Coronary artery (tissue), 2 donors: Measurements from ENCODE around the gene SLC12A7.

ENCODE experiments used
- DNase-seq: peaks from one replicate; pipeline ENCODE4 v3.0.0-alpha.2; 2017; ENCODE audit warnings: low spot score
- H3K27ac ChIP-seq, 2 donors: fragments of 200-600 bp; sonication (generic); one replicate each; pipeline ENCODE4 v1.5.1; 2016 to 2019
- H3K4me3 ChIP-seq: fragments of 200-600 bp; sonication (generic); 2 replicates; pipeline ENCODE4 v1.5.1; 2016; ENCODE audit warnings: mild to moderate bottlenecking, moderate library complexity
- CTCF ChIP-seq: fragments of 200-600 bp; sonication (generic); IDR thresholded peaks from one replicate; pipeline ENCODE4 v1.5.1; 2019; ENCODE audit warnings: antibody characterized with exemption

The SLC12A7 gene

DNA sequence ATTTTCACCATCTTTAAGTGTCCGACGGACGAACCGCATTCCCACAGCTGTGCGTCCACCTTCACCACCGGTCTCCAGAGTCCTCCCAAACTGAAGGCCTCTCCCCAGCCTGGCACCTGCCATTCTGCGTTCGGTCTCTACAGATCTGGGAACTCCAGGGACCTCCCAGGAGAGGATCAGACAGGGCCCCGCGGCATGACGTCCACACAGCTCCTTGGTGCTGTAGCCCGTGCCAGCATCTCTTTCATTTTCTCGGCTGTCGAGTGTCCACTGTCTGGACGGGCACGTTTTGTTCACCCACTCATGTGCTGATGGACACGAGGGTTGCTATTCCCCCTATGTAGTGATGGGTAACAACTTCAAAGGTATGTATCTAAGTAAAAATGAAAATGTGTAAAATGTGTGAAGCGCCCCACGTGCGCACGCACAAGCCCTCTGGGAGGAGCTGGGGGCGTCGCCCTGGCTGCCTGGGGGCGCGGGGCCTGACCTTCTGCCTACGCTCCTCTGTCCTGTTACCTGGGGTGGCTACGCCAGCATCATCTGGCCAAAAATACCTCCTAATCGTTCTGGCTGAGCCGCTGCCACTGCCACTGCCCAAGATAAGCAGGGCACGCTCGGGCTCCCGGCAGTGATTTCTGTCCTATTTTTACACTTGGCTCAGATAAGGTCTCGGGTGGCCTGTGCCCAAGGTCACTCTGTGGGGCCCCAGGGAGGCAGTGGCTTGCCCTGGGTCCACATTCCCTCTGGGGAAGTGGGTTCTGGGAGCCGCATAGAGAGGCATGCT lies 10.8 kb upstream of the SLC12A7 start:
- TF ChIP-seq CTCF: no peak
- no peak for DNase-seq
- Histone ChIP-seq H3K4me3 (no peak overlapping the region), H3K27ac (no peak overlapping the region)

- Histone ChIP-seq H3K4me3 (no peak overlapping the region), H3K27ac (no peak overlapping the region)
- TF ChIP-seq CTCF: no peak
- DNase-seq: no peak
These were observed 10.0 kb upstream of the SLC12A7 start for GRCh38 chr5:1121891-1122290.

DNA sequence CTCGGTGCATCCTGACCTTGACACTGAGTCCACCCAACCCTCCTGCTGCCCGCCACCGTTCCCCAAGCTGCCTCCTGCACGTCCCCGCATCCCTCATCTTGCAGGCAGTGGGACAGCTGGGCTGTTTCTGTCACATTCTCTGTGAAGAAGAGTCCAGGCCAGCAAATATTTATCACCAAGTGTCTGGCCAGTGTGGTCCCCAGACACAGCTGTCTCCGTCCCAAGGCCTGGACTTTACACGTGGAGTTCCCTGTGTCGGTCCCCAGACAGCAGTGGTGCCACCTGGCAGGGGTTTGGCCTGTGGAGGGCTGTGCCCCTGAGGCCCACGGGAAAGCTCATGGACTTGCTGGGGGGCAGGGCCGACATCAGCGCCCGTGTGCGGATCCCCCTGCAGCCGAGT lies 9.2 kb upstream of the SLC12A7 start:
- Histone ChIP-seq H3K4me3 (no peak overlapping the region), H3K27ac (no peak overlapping the region)
- TF ChIP-seq CTCF: no peak
- DNase-seq: no peak

GRCh38 chr5:1120236-1120999 lies 8.6 kb upstream of the SLC12A7 start:
- no peak overlapping the region for H3K27ac ChIP-seq
- TF ChIP-seq CTCF: no peak
- DNase-seq: no peak
- H3K4me3 ChIP-seq: no peak overlapping the region

GRCh38 chr5:1119312-1119831 lies 7.5 kb upstream of the SLC12A7 start:
- no peak for TF ChIP-seq CTCF
- Histone ChIP-seq H3K27ac (no peak overlapping the region), H3K4me3 (no peak overlapping the region)
- no peak for DNase-seq

GRCh38 chr5:1118738-1119137 lies 6.9 kb upstream of the SLC12A7 start:
- DNase-seq: no peak
- TF ChIP-seq CTCF: no peak
- Histone ChIP-seq H3K4me3 (no peak overlapping the region), H3K27ac (no peak overlapping the region)
